GM12878 (cell line): ENCODE data around the gene TMEM18. TPM values are rescaled to one million over a fixed set of nuclear protein-coding genes. Genes with fewer than 3 reads are reported as not detected.

Experiments
- ATAC-seq: fragments of 200-7000 bp; cut with Tn5 transposase; 3 replicates; pipeline ENCODE4 v1.9.1; 2020; ENCODE audit warnings: mild to moderate bottlenecking, moderate library complexity
- BruUV-seq: library from RNA; stranded (reverse); fragments of 400-500 nt; replicated peaks from 2 replicates; lab custom pipeline; 2021; lab: Mats Ljungman, UMichigan
- CTCF ChIA-PET: fragments of 300-600 bp; sonication (Branson Sonifier 250); formaldehyde crosslinking; extraction: SDS; loops from one replicate; lab custom pipeline; 2021; ENCODE audit warnings: inconsistent platforms; lab: Yijun Ruan, JAX
- POLR2A ChIA-PET: fragments of 350-600 bp; formaldehyde crosslinking; extraction: SDS; loops from one replicate; lab custom pipeline; 2021; ENCODE audit warnings: inconsistent platforms; lab: Charles Lee
- RAD21 ChIA-PET: fragments of 300-600 bp; sonication (Branson Sonifier 250); formaldehyde crosslinking; loops from one replicate; lab custom pipeline; 2023; ENCODE audit warnings: antibody characterized with exemption; ENCODE audit not compliant: unreplicated experiment; lab: Charles Lee
- SMC1A ChIA-PET: fragments of 300-600 bp; sonication (Branson Sonifier 250); formaldehyde crosslinking; loops from one replicate; lab custom pipeline; 2023; ENCODE audit not compliant: unreplicated experiment, uncharacterized antibody; lab: Charles Lee
- DNase-seq: peaks from one replicate; pipeline ENCODE4 v3.0.0-alpha.2; 2011; ENCODE audit warnings: low read depth, low spot score
- FAIRE-seq: peaks from 3 replicates; lab custom pipeline; 2011; peaks lifted over from hg19 to GRCh38; lab: Jason Lieb, UNC
- H2AFZ ChIP-seq: 2 replicates; pipeline ENCODE4 v1.6.0; 2011; ENCODE audit warnings: low read depth, low read length, control low read depth; ENCODE audit not compliant: control insufficient read depth
- H3K27ac ChIP-seq: 2 replicates; pipeline ENCODE4 v1.5.1; 2011; ENCODE audit warnings: control low read depth; ENCODE audit not compliant: control insufficient read depth, insufficient read depth
- H3K27me3 ChIP-seq, 2 experiments: replicated peaks in 1 of 2; 2 replicates each; pipeline versions ENCODE4 v1.6.0 to v1.6.1; 2011; ENCODE audit warnings: low read length in 1 of 2; ENCODE audit not compliant: control insufficient read depth in 2 of 2, insufficient read depth in 2 of 2
- H3K36me3 ChIP-seq, 2 experiments: 2 replicates each; pipeline ENCODE4 v1.5.1; 2011; ENCODE audit warnings: low read length in 1 of 2; ENCODE audit not compliant: control insufficient read depth in 2 of 2, insufficient read depth in 2 of 2
- H3K4me1 ChIP-seq: 2 replicates; pipeline ENCODE4 v1.6.1; 2011; ENCODE audit warnings: mild to moderate bottlenecking, low read length, moderate library complexity, mixed read lengths; ENCODE audit not compliant: control insufficient read depth, insufficient read depth
- H3K4me2 ChIP-seq: 2 replicates; pipeline ENCODE4 v1.6.0; 2011; ENCODE audit warnings: control low read depth; ENCODE audit not compliant: control insufficient read depth, insufficient read depth
- H3K4me3 ChIP-seq: fragments of 200-600 bp; sonication (generic); 2 replicates; pipeline ENCODE4 v1.5.1; 2016
- H3K79me2 ChIP-seq: 2 replicates; pipeline ENCODE4 v1.6.0; 2011; ENCODE audit warnings: low read length; ENCODE audit not compliant: control insufficient read depth, insufficient read depth
- H3K9ac ChIP-seq: 2 replicates; pipeline ENCODE4 v1.8.0; 2011; ENCODE audit warnings: low read length, control low read depth, mixed read lengths; ENCODE audit not compliant: control insufficient read depth, insufficient read depth
- H3K9me3 ChIP-seq: replicated peaks from 3 replicates; pipeline ENCODE4 v1.5.1; 2011; ENCODE audit warnings: mild to moderate bottlenecking, low read length; ENCODE audit not compliant: control insufficient read depth, insufficient read depth
- H4K20me1 ChIP-seq: 2 replicates; pipeline ENCODE4 v1.6.0; 2011; ENCODE audit not compliant: control insufficient read depth, insufficient read depth
- BCL3 ChIP-seq: IDR thresholded peaks from 2 replicates; pipeline ENCODE4 v1.6.1; 2011; ENCODE audit warnings: borderline replicate concordance, low read depth, mild to moderate bottlenecking, moderate library complexity, low read length; ENCODE audit not compliant: insufficient read depth, poor library complexity, severe bottlenecking
- BRCA1 ChIP-seq: IDR thresholded peaks from 2 replicates; pipeline ENCODE4 v1.6.1; 2011; ENCODE audit warnings: low read depth, low read length, improper control_type of control experiment
- CBFB ChIP-seq: IDR thresholded peaks from 2 replicates; pipeline ENCODE4 v1.6.1; 2016; ENCODE audit warnings: antibody characterized with exemption, low read depth
- CREM ChIP-seq: IDR thresholded peaks from 2 replicates; pipeline ENCODE4 v1.6.1; 2014; ENCODE audit warnings: antibody characterized with exemption, low read depth
- E2F4 ChIP-seq: IDR thresholded peaks from 2 replicates; pipeline ENCODE4 v1.6.1; 2012; ENCODE audit warnings: low read depth, low read length, improper control_type of control experiment
- HDAC6 ChIP-seq: fragments of 200-600 bp; sonication (generic); IDR thresholded peaks from one replicate; pipeline ENCODE4 v1.8.0; 2017; ENCODE audit warnings: antibody characterized with exemption; ENCODE audit not compliant: unreplicated experiment
- JUND ChIP-seq: IDR thresholded peaks from 2 replicates; pipeline ENCODE4 v1.6.1; 2012; ENCODE audit warnings: low read depth, mild to moderate bottlenecking, low read length, improper control_type of control experiment, moderate library complexity
- KLF5 ChIP-seq: fragments of 450-650 bp; IDR thresholded peaks from 2 replicates; pipeline ENCODE4 v1.6.1; 2014; ENCODE audit warnings: mild to moderate bottlenecking; ENCODE audit not compliant: partially characterized antibody
- TBL1XR1 ChIP-seq: IDR thresholded peaks from 2 replicates; pipeline ENCODE4 v1.6.1; 2012; ENCODE audit warnings: low read depth, low read length, improper control_type of control experiment
- WGBS: methylation state at CpG from one replicate; pipeline ENCODE4 v1.1.6; 2016; ENCODE audit warnings: low lambda C conversion rate; ENCODE audit not compliant: insufficient replicate concordance, insufficient coverage; ENCODE audit errors: missing lambda C conversion rate; 5-methylcytosine and 5-hydroxymethylcytosine counted together
- in situ Hi-C: fragments of 300-500 bp; cut with MboI; formaldehyde crosslinking; loops from 9 replicates; pipeline ENCODE4 v1.14.3; 2018; ENCODE audit warnings: mixed read lengths
- intact Hi-C: fragments of 100-400 bp; cut with micrococcal nuclease; formaldehyde crosslinking; loops from one replicate; pipeline ENCODE4 v1.14.2; 2022; ENCODE audit not compliant: unreplicated experiment
- polyA plus RNA-seq, 11 experiments: library from polyadenylated mRNA; depleted of rRNA in 4 of 11; unstranded in 6 of 11; stranded (reverse) in 5 of 11; fragments of >200 nt; fragmentation: Nextera tagmentation in 4 of 11; fragmentation: Illumina TruSeq in 1 of 11; extraction: Ambion mirVana in 4 of 11; extraction: Trizol in 1 of 11; gene quantifications; 1 replicate in 1 of 11; 2 replicates in 10 of 11; pipeline versions ENCODE4 v1.2.1 to v1.2.3, GENCODE V29; 2011 to 2016; ENCODE audit warnings: inconsistent platforms in 2 of 11, missing spikeins in 2 of 11, low read depth in 1 of 11
- total RNA-seq, 4 experiments: library from RNA; depleted of rRNA in 3 of 4; stranded (reverse); fragments of >200 nt in 3 of 4; fragmentation: Illumina TruSeq in 1 of 4; extraction: Trizol in 1 of 4; gene quantifications; 2 replicates each; pipeline versions ENCODE4 v1.2.1 to v1.2.3, GENCODE V29; 2013 to 2021
- TF ChIP-seq, protein P1 (sequence below): fragments of 450-650 bp; IDR thresholded peaks from 2 replicates; pipeline ENCODE4 v1.6.1; 2017; ENCODE audit warnings: borderline replicate concordance
- TF ChIP-seq, protein P2 (sequence below): fragments of 450-650 bp; IDR thresholded peaks from 2 replicates; pipeline ENCODE4 v1.6.1; 2014; ENCODE audit warnings: mild to moderate bottlenecking
- TF ChIP-seq, protein P3 (sequence below): fragments of 450-650 bp; IDR thresholded peaks from 2 replicates; pipeline ENCODE4 v1.6.1; 2018; ENCODE audit warnings: mild to moderate bottlenecking, low read depth, moderate library complexity; ENCODE audit not compliant: partially characterized antibody
- TF ChIP-seq, protein P4 (sequence below): IDR thresholded peaks from 2 replicates; pipeline ENCODE4 v1.6.1; 2011; ENCODE audit warnings: low read depth, low read length, improper control_type of control experiment, borderline replicate concordance

Gene TMEM18
- total and polyA plus RNA-seq, 10 of the 15 experiments (the other 5 are each of a cell fraction or from before 2014, with no cell fraction given), result 11.2 to 56.3 (median 26.0) TPM

GRCh38 chr2:689877-690510 lies 12.8 kb upstream of the TMEM18 start:
- BruUV-seq, result no TSS peak
- ChIA-PET CTCF (interaction anchor here (0.6 kb wide), 1 partner anchor 168 kb away, joined by 4 read pairs; no protein-coding TSS in a partner anchor), POLR2A (no interaction called here)
- Histone ChIP-seq H2AFZ (no peak overlapping the region), H3K27ac (no peak overlapping the region), H4K20me1 (no peaks in the 10 kb centered on the region)
- in situ Hi-C loops, result no loop called here
- no peak for TF ChIP-seq KLF5
- TF ChIP-seq, protein P1, sequence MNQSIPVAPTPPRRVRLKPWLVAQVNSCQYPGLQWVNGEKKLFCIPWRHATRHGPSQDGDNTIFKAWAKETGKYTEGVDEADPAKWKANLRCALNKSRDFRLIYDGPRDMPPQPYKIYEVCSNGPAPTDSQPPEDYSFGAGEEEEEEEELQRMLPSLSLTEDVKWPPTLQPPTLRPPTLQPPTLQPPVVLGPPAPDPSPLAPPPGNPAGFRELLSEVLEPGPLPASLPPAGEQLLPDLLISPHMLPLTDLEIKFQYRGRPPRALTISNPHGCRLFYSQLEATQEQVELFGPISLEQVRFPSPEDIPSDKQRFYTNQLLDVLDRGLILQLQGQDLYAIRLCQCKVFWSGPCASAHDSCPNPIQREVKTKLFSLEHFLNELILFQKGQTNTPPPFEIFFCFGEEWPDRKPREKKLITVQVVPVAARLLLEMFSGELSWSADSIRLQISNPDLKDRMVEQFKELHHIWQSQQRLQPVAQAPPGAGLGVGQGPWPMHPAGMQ, result no peak
- no peak for TF ChIP-seq E2F4
- TF ChIP-seq, protein P2, sequence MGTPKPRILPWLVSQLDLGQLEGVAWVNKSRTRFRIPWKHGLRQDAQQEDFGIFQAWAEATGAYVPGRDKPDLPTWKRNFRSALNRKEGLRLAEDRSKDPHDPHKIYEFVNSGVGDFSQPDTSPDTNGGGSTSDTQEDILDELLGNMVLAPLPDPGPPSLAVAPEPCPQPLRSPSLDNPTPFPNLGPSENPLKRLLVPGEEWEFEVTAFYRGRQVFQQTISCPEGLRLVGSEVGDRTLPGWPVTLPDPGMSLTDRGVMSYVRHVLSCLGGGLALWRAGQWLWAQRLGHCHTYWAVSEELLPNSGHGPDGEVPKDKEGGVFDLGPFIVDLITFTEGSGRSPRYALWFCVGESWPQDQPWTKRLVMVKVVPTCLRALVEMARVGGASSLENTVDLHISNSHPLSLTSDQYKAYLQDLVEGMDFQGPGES, result no peak
- no peak for TF ChIP-seq HDAC6
- TF ChIP-seq JUND, result no peak
- TF ChIP-seq, protein P3, sequence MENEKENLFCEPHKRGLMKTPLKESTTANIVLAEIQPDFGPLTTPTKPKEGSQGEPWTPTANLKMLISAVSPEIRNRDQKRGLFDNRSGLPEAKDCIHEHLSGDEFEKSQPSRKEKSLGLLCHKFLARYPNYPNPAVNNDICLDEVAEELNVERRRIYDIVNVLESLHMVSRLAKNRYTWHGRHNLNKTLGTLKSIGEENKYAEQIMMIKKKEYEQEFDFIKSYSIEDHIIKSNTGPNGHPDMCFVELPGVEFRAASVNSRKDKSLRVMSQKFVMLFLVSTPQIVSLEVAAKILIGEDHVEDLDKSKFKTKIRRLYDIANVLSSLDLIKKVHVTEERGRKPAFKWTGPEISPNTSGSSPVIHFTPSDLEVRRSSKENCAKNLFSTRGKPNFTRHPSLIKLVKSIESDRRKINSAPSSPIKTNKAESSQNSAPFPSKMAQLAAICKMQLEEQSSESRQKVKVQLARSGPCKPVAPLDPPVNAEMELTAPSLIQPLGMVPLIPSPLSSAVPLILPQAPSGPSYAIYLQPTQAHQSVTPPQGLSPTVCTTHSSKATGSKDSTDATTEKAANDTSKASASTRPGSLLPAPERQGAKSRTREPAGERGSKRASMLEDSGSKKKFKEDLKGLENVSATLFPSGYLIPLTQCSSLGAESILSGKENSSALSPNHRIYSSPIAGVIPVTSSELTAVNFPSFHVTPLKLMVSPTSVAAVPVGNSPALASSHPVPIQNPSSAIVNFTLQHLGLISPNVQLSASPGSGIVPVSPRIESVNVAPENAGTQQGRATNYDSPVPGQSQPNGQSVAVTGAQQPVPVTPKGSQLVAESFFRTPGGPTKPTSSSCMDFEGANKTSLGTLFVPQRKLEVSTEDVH, result no peak
- TF ChIP-seq, protein P4, sequence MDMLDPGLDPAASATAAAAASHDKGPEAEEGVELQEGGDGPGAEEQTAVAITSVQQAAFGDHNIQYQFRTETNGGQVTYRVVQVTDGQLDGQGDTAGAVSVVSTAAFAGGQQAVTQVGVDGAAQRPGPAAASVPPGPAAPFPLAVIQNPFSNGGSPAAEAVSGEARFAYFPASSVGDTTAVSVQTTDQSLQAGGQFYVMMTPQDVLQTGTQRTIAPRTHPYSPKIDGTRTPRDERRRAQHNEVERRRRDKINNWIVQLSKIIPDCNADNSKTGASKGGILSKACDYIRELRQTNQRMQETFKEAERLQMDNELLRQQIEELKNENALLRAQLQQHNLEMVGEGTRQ, result no peak
- TF ChIP-seq BRCA1, result no peak
- TF ChIP-seq CBFB, result no peak
- TF ChIP-seq CREM, result no peak
- TF ChIP-seq TBL1XR1, result no peak
- no peak for TF ChIP-seq BCL3
- TF ChIP-seq, all 136 proteins: peak for 0
- no peak overlapping the region for H3K9ac ChIP-seq
- SMC1A ChIA-PET, result no interaction called here
- DNase-seq, result no peak
- no peak overlapping the region for H3K4me2 ChIP-seq
- no peak for FAIRE-seq
- intact Hi-C loops, result no loop called here
- no peaks in the 10 kb centered on the region for H3K79me2 ChIP-seq
- WGBS, result 40% methylated on average over 15 of the region's 19 CpGs
- no peak overlapping the region for H3K4me3 ChIP-seq
- RAD21 ChIA-PET, result no interaction called here
- peaks cover 8% of the 10 kb centered on the region; the same call in 2 of the 3 replicates for H3K9me3 ChIP-seq
- H3K36me3 ChIP-seq, result no peaks in the 10 kb centered on the region
- ATAC-seq, result no peak
- H3K4me1 ChIP-seq, result no peaks in the 10 kb centered on the region
- no peaks in the 10 kb centered on the region; a peak in 1 of 4 replicates for H3K27me3 ChIP-seq
